Transverse colon (tissue), 3 donors: ENCODE data around the gene COLEC11.

Experiments used
- EP300 ChIP-seq: sonication (generic); formaldehyde crosslinking; IDR thresholded peaks from one replicate; pipeline ENCODE4 v1.6.1; 2017; ENCODE audit warnings: antibody characterized with exemption, low read depth
- POLR2A ChIP-seq: fragments of 450-650 bp; IDR thresholded peaks from one replicate; pipeline ENCODE4 v1.6.1; 2016; ENCODE audit warnings: antibody characterized with exemption, mild to moderate bottlenecking, moderate library complexity
- TF ChIP-seq, protein P1 (sequence below), 5 experiments: fragments of 200-600 bp in 3 of 5; fragments of 450-650 bp in 2 of 5; sonication (generic) in 3 of 5; IDR thresholded peaks; 1 replicate in 2 of 5; 2 replicates in 3 of 5; pipeline ENCODE4 v1.5.1; 2016 to 2017; ENCODE audit warnings: antibody characterized with exemption in 5 of 5, inconsistent platforms in 3 of 5, mild to moderate bottlenecking in 2 of 5, moderate library complexity in 1 of 5

DNA sequence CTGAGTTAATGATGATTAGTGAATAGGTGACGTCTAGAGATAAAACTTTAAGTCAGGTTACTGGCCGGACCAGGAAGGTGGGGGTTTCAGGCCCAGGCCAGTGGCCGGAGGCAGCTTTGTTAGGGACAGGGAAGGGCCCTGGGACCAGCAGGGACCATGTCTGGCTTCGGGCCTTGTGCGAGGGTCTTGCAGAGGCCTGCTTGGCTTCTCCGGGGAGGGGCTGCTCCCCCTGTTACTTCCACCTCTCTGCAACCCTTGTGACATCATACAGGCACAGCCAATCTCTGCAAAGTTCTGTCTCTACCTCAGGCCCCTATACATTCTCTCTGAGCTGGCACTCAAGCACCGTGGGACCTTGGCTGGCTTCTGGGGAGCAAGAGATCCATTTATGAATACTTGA is 63.0 kb downstream of the COLEC11 start, which contains the start of gene ALLC:
- TF ChIP-seq, protein P1, sequence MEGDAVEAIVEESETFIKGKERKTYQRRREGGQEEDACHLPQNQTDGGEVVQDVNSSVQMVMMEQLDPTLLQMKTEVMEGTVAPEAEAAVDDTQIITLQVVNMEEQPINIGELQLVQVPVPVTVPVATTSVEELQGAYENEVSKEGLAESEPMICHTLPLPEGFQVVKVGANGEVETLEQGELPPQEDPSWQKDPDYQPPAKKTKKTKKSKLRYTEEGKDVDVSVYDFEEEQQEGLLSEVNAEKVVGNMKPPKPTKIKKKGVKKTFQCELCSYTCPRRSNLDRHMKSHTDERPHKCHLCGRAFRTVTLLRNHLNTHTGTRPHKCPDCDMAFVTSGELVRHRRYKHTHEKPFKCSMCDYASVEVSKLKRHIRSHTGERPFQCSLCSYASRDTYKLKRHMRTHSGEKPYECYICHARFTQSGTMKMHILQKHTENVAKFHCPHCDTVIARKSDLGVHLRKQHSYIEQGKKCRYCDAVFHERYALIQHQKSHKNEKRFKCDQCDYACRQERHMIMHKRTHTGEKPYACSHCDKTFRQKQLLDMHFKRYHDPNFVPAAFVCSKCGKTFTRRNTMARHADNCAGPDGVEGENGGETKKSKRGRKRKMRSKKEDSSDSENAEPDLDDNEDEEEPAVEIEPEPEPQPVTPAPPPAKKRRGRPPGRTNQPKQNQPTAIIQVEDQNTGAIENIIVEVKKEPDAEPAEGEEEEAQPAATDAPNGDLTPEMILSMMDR (IDR thresholded peaks at IDR 0.05) = no peak
- no peak for TF ChIP-seq POLR2A
- TF ChIP-seq EP300 = no peak
